SK-N-SH treated with all-trans-retinoic acid at 6 μM for 48 hours (cell line): Measurements from ENCODE around the gene RBM14.

Experiments used
- ATAC-seq: fragments of 200-7000 bp; cut with Tn5 transposase; 3 replicates; pipeline ENCODE4 v1.9.1; 2020; ENCODE audit warnings: mild to moderate bottlenecking, moderate library complexity
- ARNTL ChIP-seq: fragments of 450-650 bp; formaldehyde crosslinking; IDR thresholded peaks from 2 replicates; pipeline ENCODE4 v1.5.0; 2020; ENCODE audit warnings: low read depth, mild to moderate bottlenecking, moderate library complexity, borderline replicate concordance
- BACH2 ChIP-seq: fragments of 250-450 bp; sonication (Bioruptor Pico); IDR thresholded peaks from 2 replicates; pipeline ENCODE4 v1.9.0; 2021; ENCODE audit warnings: mild to moderate bottlenecking, borderline replicate concordance
- CREB5 ChIP-seq: fragments of 250-450 bp; sonication (Bioruptor Pico); IDR thresholded peaks from 2 replicates; pipeline ENCODE4 v1.5.1; 2020; ENCODE audit warnings: low read depth, mild to moderate bottlenecking, moderate library complexity
- CSRNP3 ChIP-seq: fragments of 250-450 bp; sonication (Bioruptor Pico); IDR thresholded peaks from 2 replicates; pipeline ENCODE4 v1.5.1; 2021; ENCODE audit warnings: mild to moderate bottlenecking, moderate library complexity
- ESRRG ChIP-seq: fragments of 250-450 bp; sonication (Bioruptor Pico); IDR thresholded peaks from 2 replicates; pipeline ENCODE4 v1.6.1; 2021; ENCODE audit warnings: mild to moderate bottlenecking
- GLIS3 ChIP-seq: fragments of 250-450 bp; sonication (Bioruptor Pico); IDR thresholded peaks from 2 replicates; pipeline ENCODE4 v1.5.0; 2020; ENCODE audit warnings: mild to moderate bottlenecking, moderate library complexity
- OSR1 ChIP-seq: fragments of 250-450 bp; sonication (Bioruptor Pico); IDR thresholded peaks from 2 replicates; pipeline ENCODE4 v1.8.0; 2022; ENCODE audit warnings: moderate library complexity, mild to moderate bottlenecking, inconsistent platforms
- PATZ1 ChIP-seq: fragments of 250-450 bp; sonication (Bioruptor Pico); IDR thresholded peaks from 2 replicates; pipeline ENCODE4 v1.8.0; 2020; ENCODE audit warnings: mild to moderate bottlenecking, moderate library complexity, borderline replicate concordance
- POU6F1 ChIP-seq: fragments of 250-450 bp; sonication (Bioruptor Pico); IDR thresholded peaks from 2 replicates; pipeline ENCODE4 v1.8.0; 2021; ENCODE audit warnings: low read depth, mild to moderate bottlenecking, moderate library complexity, borderline replicate concordance
- PPARA ChIP-seq: fragments of 250-450 bp; sonication (Bioruptor Pico); IDR thresholded peaks from 2 replicates; pipeline ENCODE4 v1.5.0; 2020; ENCODE audit warnings: mild to moderate bottlenecking, borderline replicate concordance
- RARB ChIP-seq: fragments of 250-450 bp; sonication (Bioruptor Pico); IDR thresholded peaks from 2 replicates; pipeline ENCODE4 v1.8.0; 2021; ENCODE audit warnings: mild to moderate bottlenecking, moderate library complexity
- SNAI2 ChIP-seq: fragments of 250-450 bp; sonication (Bioruptor Pico); IDR thresholded peaks from 2 replicates; pipeline ENCODE4 v1.5.0; 2020; ENCODE audit warnings: mild to moderate bottlenecking, moderate library complexity
- TCF4 ChIP-seq: fragments of 250-450 bp; sonication (Bioruptor Pico); IDR thresholded peaks from 2 replicates; pipeline ENCODE4 v1.8.0; 2021; ENCODE audit warnings: mild to moderate bottlenecking, moderate library complexity, borderline replicate concordance
- TOX ChIP-seq: fragments of 250-450 bp; sonication (Bioruptor Pico); IDR thresholded peaks from 2 replicates; pipeline ENCODE4 v1.8.0; 2021; ENCODE audit warnings: mild to moderate bottlenecking, moderate library complexity, borderline replicate concordance
- ZC3H10 ChIP-seq: fragments of 250-450 bp; sonication (Bioruptor Pico); IDR thresholded peaks from 2 replicates; pipeline ENCODE4 v1.5.1; 2021; ENCODE audit warnings: mild to moderate bottlenecking, moderate library complexity
- ZFP3 ChIP-seq: fragments of 250-450 bp; sonication (Bioruptor Pico); IDR thresholded peaks from 2 replicates; pipeline ENCODE4 v1.5.0; 2020; ENCODE audit warnings: mild to moderate bottlenecking, moderate library complexity
- ZFP30 ChIP-seq: fragments of 450-650 bp; formaldehyde crosslinking; IDR thresholded peaks from 2 replicates; pipeline ENCODE4 v1.5.0; 2022; ENCODE audit warnings: mild to moderate bottlenecking, moderate library complexity
- ZNF565 ChIP-seq: fragments of 450-650 bp; formaldehyde crosslinking; conservative IDR thresholded peaks from 2 replicates; pipeline ENCODE4 v1.5.0; 2020; ENCODE audit warnings: low read depth, mild to moderate bottlenecking, moderate library complexity
- ZNF70 ChIP-seq: fragments of 450-650 bp; formaldehyde crosslinking; IDR thresholded peaks from 2 replicates; pipeline ENCODE4 v1.5.0; 2020; ENCODE audit warnings: mild to moderate bottlenecking, moderate library complexity
- ZNF8 ChIP-seq: fragments of 450-650 bp; formaldehyde crosslinking; IDR thresholded peaks from 2 replicates; pipeline ENCODE4 v1.5.0; 2020; ENCODE audit warnings: mild to moderate bottlenecking, moderate library complexity
- TF ChIP-seq, protein P1 (sequence below): fragments of 250-450 bp; sonication (Bioruptor Pico); IDR thresholded peaks from 2 replicates; pipeline ENCODE4 v1.5.0; 2020; ENCODE audit warnings: mild to moderate bottlenecking, moderate library complexity

The RBM14 gene

DNA sequence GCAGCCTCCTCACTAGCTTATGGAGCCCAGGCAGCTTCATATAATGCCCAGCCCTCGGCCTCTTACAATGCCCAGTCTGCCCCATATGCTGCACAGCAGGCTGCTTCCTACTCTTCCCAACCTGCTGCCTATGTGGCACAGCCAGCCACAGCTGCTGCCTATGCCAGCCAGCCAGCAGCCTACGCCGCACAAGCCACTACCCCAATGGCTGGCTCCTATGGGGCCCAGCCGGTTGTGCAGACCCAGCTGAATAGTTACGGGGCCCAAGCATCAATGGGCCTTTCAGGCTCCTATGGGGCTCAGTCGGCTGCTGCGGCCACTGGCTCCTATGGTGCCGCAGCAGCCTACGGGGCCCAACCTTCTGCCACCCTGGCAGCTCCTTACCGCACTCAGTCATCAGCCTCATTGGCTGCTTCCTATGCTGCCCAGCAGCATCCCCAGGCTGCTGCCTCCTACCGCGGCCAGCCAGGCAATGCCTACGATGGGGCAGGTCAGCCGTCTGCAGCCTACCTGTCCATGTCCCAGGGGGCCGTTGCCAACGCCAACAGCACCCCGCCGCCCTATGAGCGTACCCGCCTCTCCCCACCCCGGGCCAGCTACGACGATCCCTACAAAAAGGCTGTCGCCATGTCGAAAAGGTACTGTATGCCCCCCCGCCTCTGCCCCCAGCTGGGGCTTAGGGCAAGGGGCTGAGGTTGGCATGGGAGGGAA lies 8.8 kb downstream of the RBM14 start:
- no peak for ATAC-seq
- TF ChIP-seq TOX (CRISPR knock-in tag): no peak
- no peak for TF ChIP-seq POU6F1
- no peak for TF ChIP-seq ARNTL
- TF ChIP-seq ESRRG (CRISPR knock-in tag): no peak
- TF ChIP-seq ZNF70 (CRISPR knock-in tag): no peak
- no peak for TF ChIP-seq ZNF8
- no peak for TF ChIP-seq ZFP3 (CRISPR knock-in tag)

DNA sequence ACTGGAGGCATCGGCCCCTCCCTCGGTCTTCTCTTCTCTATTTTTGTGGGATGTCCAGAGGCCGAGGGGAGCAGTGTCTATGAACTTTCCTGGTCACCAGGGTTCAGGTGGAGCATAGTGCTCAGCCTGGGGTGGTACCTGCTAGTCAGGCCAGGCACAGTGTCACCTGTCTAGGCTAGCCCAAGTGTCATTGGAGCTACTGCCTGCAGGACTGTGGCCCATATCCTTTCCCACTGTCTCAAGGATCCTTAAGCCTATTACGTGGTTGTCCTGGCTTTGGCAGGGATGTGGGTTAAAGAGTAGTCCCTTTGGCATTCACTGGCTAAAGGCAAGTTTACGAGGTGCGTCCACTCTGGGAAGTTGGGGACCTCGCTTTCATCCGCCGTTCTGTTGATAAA lies 9.3 kb downstream of the RBM14 start:
- no peak for TF ChIP-seq SNAI2 (CRISPR knock-in tag)
- TF ChIP-seq RARB: no peak
- TF ChIP-seq ZNF70 (CRISPR knock-in tag): no peak
- TF ChIP-seq POU6F1: no peak
- TF ChIP-seq, protein P1, sequence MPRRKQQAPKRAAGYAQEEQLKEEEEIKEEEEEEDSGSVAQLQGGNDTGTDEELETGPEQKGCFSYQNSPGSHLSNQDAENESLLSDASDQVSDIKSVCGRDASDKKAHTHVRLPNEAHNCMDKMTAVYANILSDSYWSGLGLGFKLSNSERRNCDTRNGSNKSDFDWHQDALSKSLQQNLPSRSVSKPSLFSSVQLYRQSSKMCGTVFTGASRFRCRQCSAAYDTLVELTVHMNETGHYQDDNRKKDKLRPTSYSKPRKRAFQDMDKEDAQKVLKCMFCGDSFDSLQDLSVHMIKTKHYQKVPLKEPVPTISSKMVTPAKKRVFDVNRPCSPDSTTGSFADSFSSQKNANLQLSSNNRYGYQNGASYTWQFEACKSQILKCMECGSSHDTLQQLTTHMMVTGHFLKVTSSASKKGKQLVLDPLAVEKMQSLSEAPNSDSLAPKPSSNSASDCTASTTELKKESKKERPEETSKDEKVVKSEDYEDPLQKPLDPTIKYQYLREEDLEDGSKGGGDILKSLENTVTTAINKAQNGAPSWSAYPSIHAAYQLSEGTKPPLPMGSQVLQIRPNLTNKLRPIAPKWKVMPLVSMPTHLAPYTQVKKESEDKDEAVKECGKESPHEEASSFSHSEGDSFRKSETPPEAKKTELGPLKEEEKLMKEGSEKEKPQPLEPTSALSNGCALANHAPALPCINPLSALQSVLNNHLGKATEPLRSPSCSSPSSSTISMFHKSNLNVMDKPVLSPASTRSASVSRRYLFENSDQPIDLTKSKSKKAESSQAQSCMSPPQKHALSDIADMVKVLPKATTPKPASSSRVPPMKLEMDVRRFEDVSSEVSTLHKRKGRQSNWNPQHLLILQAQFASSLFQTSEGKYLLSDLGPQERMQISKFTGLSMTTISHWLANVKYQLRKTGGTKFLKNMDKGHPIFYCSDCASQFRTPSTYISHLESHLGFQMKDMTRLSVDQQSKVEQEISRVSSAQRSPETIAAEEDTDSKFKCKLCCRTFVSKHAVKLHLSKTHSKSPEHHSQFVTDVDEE (CRISPR knock-in tag): no peak
- no peak for TF ChIP-seq ZNF8
- TF ChIP-seq CSRNP3 (CRISPR knock-in tag): no peak
- no peak for TF ChIP-seq ZNF565 (CRISPR knock-in tag)
- no peak for TF ChIP-seq ZFP30 (CRISPR knock-in tag)
- TF ChIP-seq GLIS3 (CRISPR knock-in tag): no peak
- no peak for TF ChIP-seq TCF4 (CRISPR knock-in tag)
- no peak for TF ChIP-seq BACH2 (CRISPR knock-in tag)
- no peak for TF ChIP-seq ZC3H10 (CRISPR knock-in tag)
- no peak for TF ChIP-seq PATZ1 (CRISPR knock-in tag)
- TF ChIP-seq ZFP3 (CRISPR knock-in tag): no peak
- no peak for TF ChIP-seq ESRRG (CRISPR knock-in tag)
- TF ChIP-seq ARNTL: no peak
- TF ChIP-seq OSR1 (CRISPR knock-in tag): no peak
- TF ChIP-seq PPARA (CRISPR knock-in tag): no peak

GRCh38 chr11:66626382-66626781 lies 10.0 kb downstream of the RBM14 start:
- ATAC-seq: no peak
- no peak for TF ChIP-seq CREB5
- TF ChIP-seq POU6F1: no peak
- TF ChIP-seq SNAI2 (CRISPR knock-in tag): no peak
- TF ChIP-seq GLIS3 (CRISPR knock-in tag): no peak
- no peak for TF ChIP-seq ARNTL
- no peak for TF ChIP-seq ZNF565 (CRISPR knock-in tag)
- no peak for TF ChIP-seq ZC3H10 (CRISPR knock-in tag)
- no peak for TF ChIP-seq ZFP30 (CRISPR knock-in tag)
- TF ChIP-seq PATZ1 (CRISPR knock-in tag): no peak
- TF ChIP-seq TOX (CRISPR knock-in tag): no peak
- no peak for TF ChIP-seq ESRRG (CRISPR knock-in tag)
- TF ChIP-seq RARB: no peak

More for the DNA sequence above, 9.3 kb downstream of the RBM14 start:
- ATAC-seq: no peak
